ENCODE data around the gene LIPK.
"Not testable (repeated sequence)": the region's sequence is repeated elsewhere in the genome, so short reads cannot be mapped to it uniquely, and the experiment has no call there.

Gene LIPK, protein sequence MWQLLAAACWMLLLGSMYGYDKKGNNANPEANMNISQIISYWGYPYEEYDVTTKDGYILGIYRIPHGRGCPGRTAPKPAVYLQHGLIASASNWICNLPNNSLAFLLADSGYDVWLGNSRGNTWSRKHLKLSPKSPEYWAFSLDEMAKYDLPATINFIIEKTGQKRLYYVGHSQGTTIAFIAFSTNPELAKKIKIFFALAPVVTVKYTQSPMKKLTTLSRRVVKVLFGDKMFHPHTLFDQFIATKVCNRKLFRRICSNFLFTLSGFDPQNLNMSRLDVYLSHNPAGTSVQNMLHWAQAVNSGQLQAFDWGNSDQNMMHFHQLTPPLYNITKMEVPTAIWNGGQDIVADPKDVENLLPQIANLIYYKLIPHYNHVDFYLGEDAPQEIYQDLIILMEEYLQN

DNA sequence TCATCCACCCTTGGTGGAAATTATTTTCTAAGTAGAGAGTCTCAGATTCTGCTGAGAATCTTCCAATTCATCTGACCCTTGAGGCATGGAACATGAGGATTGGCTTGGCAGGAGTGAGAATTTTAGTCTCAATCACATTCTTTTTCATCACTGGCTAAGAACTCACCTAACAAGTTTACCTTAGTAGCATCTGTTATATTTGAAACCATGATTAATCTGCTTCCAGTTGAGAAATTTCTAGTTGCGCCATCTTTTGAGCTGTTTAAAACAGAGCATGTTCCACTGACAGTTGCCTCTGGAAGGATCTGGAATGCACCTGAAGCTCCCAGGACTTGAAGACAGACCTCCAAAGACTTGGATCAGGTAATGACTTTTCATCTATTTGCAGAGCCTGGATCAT is at the start of gene LIPK:
TSS of gene LIPK (plus strand) at position 292 of the 400 bp plus-strand sequence. CDS start 18,295 bp downstream, outside the sequence.
- no peak for DNase-seq (ENCODE audit: low spot score)

DNA sequence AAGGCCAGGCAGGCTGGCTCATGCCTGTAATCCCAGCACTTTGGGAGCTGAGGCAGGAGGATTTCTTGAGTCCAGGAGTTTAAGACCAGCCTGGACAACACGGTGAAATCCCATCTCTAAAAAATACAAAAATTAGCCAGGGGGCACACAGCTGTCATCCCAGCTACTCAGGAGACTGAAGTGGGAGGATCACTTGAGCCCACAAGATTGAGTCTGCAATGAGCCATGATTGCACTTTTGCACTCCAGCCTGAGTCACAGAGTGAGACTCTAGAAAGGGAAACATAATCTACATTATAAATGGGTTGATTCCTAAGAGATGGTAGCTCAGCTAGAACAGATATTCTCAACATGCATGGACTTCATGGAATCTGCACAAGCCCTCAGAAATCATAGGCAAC is 48.1 kb upstream of the LIPK start:
- no peak for DNase-seq (ENCODE audit: low spot score)

DNA sequence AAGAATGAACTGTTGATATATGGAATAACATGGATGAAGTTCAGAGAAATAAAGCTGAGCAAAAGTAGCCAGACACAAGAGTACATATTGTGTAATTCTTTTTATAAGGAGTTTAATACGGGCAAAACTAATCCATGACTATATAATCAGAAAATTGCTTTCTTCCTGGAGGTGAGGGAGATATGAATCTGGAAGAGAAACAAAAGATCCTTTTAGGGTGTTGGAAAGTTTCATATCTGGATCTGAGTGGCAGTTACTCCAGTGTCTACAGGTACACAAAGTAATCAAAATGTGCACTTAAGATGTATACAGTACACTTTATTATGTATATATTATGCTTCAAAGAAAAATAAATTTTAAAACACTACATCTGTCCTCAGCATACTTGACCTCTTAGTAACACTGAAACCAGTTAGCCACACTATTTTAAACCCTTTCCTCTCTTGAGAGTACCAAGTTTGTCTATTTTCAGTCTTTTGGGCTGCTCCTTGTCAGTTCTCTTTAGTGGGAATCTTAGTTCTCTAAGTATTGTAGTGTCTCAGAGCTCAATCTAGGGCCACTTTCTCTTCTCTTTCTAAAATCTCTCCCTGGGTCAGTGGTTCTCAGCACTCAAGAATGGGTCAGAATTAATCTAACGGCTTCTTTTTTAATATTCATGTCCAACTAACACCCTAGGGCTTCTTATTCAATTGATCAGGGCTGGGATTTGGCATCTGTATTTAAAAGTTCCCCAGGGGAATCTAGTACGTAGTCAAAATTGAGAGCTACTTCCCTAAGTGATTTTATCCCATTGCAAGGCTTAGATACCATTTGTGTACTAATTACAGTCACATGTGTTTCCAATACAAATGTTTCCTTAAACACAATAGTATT is 46.1 kb upstream of the LIPK start:
- DNase-seq (ENCODE audit: low spot score): no peak

DNA sequence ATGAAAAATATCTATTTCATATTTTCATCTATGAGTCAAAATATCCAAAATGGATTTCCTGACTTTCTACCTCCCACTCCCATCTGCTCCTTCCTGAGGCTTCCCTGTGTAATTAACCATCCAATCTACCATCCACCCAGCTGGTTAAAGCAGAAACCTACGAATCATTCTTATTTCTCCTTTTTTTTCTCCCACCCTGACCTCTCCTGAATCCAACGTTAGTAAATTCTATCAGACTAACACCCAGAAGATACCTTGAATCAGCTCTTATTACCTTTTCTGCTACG is 45.5 kb upstream of the LIPK start:
- DNase-seq (ENCODE audit: low spot score): no peak

DNA sequence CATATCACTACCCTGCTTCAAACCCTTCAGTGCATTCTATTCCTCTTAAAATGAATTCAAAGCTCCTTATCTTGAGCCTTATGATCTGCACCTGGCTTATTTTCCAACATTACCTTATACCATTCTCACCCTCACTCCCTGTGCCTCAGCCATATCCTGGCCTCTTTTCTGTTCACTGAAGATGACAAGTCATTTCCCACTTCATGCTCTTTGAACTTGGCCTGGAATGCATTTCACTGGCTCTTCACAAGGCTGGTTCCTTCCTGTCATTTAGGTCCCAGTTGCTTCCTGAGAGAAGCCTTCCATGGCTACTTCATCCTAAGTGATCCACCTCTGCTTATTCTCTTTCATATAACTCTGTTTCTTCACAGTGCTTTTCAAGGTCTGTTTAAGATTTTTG is 45.0 kb upstream of the LIPK start:
- DNase-seq (ENCODE audit: low spot score): no peak

DNA sequence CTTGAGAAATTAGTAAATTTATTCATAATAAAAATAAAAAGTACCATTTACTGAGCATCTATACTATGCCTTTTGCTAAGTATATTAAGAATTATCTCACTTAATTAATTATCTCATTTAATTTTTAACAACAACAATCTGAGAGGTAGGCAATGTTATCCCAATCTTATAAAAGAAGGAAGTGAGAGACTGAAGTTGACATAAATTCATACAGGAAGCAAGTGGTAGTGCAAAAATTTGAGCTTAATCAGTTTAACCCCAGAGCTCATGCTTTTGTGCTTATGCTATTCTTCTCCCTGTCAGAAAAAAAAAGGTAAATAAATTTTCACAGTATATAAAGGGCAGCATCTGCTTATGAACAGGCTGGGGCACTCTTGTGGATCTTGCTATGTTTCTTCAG is 44.5 kb upstream of the LIPK start:
- DNase-seq (ENCODE audit: low spot score): no peak

DNA sequence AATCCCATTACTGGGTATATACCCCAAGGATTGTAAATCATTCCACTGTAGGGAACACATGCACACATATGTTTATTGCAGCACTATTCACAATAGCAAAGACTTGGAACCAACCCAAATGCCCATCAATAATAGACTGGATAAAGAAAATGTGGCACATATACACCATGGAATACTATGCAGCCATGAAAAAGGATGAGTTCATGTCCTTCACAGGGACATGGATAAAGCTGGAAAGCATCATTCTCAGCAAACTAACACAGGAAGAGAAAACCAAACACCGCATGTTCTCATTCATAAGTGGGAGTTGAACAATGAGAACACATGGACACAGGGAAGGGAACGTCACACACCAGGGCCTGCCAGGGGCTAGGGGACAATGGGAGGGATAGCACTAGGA is 42.9 kb upstream of the LIPK start:
- DNase-seq (ENCODE audit: low spot score): not testable (repeated sequence)

DNA sequence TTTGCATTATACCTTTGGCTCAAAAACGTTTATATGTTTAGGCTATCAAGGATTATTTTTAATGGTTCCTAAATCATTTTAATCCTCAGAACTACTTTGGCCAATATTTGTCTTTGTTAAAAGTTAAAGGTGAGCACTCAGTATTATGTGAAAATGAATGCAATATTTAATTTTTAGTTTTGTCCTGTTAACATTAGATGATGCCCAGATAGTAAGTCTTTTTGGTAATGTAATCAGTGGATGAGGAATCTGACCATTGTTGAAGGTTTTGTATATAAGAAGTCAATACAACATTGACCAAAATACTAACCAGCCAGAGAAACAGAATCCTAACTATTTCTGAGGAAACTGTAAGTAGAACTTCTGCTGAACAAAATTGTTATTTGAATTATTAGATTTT is 41.9 kb upstream of the LIPK start, which contains the start of gene LIPF:
TSS of gene LIPF (plus strand) at position 301 of the 400 bp plus-strand sequence. CDS start 2,856 bp downstream, outside the sequence.
- no peak for DNase-seq (ENCODE audit: low spot score)

DNA sequence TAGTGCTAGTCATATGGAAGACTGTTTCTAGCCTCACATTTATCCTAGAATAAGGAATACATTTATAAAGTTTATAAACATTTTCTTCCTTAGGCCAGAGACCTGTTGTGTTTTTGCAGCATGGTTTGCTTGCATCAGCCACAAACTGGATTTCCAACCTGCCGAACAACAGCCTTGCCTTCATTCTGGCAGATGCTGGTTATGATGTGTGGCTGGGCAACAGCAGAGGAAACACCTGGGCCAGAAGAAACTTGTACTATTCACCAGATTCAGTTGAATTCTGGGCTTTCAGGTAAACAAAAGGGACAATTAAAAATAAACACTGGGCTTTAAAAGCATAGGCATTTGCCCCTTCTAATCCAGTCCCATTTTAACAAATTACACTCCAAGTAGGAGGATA is 37.6 kb upstream of the LIPK start:
- no peak for DNase-seq (ENCODE audit: low spot score)

DNA sequence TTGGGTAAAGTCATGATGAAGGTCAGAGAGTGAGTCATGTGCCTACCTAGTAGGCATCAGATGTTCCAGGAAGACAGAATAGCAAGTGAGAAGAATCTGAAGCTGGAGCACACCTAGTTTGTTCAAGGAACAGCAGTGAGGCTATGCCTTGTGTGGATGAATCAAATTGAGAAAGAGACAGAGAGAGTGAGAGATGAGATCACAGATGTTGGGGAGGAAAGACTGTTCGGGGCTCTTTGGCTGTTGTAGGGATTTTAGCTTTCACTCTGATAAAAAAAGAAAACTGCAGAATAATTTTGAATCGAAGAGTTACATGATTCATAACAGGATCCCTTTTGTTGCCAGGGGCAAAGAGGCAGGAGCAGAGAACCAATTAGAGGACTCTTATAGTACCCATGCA is 35.6 kb upstream of the LIPK start:
- DNase-seq (ENCODE audit: low spot score): no peak

DNA sequence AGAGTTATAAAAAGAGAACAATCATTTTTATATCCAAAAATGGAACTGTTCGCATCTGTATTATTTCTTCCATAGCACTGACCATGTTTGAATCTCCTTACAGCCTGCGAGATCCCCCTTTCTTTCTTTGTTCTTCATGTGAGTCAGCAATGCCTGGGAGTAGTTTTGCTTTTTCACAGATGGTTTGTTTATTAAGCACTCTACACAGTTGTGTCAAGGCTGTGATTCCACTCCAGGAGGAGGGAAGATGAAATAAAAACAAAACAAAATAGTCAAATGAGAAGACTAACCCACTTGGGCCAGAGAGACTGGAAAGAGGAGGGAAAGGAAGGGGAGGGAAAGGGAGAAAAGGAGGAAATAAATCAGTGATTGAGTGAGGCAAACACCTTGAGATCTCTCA is 34.0 kb upstream of the LIPK start:
- DNase-seq (ENCODE audit: low spot score): no peak

DNA sequence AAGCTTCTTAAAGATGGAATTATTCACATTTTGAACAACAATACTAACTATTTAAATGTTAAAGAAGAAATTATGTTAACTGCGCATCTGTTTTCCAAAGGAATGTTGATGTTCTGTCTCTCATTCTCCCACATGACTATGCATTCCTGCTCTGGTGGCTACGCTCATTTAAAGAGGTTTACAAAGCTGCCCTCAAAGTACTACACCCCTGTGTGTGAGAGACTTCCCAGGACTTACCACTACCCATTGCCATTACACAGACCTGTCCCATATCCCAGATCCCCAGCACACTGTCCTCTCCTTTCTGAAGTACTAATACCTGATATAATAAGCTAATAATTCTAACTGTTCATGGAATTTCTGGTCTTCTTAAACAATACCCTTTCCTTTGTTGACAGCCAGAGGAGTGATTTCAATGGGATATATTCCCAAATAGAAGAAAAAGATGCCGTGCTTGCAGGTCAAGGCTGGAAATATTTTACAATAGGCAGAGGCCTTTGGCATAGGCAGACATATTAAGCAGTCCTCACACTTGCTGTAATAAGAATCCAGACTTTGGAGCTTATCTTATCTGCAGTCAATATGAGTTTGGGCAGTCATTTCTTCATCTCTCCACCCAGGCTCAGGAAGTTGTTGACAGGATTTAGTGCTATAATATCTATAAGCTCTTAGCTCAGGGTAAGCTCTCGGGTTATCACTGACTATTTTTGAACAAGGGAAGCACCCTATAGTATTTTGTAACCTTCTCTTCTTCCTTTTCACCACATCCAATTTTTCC is 29.6 kb upstream of the LIPK start:
- DNase-seq (ENCODE audit: low spot score): no peak

DNA sequence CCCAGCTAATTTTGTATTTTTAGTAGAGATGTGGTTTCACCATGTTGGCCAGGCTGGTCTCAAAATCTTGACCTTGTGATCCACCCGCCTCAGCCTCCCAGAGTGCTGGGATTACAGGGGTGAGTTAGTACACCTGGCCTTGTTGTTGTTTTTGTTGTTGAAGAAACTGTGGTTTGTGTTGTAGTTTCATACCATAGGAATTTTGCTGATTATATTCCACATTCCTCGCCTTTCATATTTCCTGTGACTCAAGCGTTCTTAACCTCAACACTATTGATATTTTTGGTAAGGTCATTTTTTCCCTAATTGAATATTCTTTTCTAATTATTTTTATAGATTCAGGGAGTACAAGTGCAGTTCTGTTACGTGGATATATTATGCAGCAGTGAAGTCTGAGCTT is 25.1 kb upstream of the LIPK start:
- DNase-seq (ENCODE audit: low spot score): no peak

DNA sequence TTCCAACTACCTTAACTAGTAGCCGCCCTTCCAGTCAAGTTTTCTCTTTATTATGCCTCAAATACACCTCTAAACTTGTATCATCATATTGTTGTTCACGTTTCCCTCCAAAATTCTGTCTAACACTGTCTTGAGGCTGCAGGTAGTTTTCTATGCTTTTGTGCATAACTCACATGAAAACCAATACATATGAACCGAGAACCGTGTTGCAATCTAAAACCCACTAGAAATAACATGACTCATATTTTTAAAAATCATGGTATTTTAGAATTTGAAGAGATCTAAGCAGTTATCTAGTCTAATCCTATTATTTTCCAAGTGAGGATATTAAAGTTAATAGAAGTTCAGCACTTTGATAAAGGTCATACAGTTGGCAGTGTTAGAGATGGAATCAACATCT is 23.6 kb upstream of the LIPK start:
- no peak for DNase-seq (ENCODE audit: low spot score)

DNA sequence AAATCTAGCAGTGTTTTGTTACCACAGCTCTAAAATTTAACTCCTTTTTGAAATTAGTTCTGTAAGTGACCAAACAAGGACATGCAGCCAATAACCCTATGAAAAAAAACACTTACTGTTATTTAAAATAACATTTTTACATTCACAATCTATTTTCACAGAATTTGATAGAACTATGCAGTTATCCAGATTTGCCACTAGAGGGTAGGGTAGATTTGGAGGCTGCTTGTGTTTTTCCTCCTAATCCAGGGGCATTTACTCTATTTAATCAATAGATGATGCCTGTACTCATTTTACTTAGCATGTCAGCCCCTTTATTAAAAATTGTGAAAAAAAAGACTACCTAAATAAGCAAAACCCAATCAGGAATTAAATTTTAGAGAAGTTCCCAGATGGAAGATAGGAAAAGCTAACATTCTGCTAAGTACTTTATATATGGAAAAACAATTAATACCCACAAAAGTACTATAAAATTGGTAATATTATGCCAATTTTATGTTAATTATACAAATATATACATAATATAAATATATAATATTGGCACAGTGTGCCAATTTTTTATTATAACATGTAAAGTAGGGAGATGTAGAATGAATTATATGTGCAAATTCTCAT is 18.1 kb upstream of the LIPK start:
- peak; percentile 29 for DNase-seq (ENCODE audit: low spot score)

DNA sequence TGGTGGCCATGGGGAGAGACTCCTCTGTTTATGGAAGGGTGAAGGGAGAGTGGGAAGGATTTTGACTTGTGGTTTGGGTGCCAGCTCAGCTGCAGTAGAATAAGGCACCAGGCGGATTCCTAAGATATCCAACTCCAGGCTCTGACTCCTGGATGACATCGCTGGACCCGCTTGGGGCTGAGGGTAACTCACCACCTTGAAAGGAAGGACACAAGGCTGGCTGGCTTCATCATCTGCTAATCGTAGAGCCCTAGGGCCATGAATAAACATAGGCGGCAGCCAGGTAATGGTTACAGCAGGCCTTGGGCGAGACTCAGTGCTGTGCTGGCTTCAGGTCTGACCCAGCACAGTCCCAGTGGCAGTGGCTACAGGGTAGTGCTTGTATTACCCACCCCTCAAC is 16.7 kb upstream of the LIPK start:
- DNase-seq (ENCODE audit: low spot score): no peak

DNA sequence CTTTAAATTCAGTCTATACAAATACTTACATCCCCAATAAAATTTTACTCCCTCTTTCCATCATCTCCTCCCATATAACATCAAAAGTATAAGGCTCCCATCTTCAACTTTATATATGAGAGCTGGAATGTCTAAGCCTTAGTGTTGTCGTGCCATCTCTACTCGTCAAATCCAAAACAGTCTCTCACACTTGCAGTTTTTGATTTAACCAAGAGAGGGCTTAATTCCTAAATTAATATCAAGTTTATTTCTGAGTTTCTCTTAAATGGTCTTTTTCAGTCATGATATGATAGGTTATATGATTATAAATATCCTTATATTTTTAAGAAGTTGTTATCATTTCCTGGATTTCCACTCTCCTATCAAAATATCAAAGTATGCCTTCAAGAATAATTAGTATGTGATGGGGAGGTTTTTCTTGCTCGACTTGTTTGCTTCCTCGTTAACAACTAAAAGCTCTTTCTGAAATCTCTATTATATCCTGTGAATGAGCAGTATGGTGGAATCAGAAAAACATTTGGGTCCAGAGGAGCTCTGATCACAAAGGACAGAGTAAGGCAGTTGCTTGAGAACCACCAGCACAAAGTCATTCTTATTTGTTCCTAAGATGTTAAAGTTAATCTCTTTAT is 12.5 kb upstream of the LIPK start:
- peak; percentile 13 for DNase-seq (ENCODE audit: low spot score)

DNA sequence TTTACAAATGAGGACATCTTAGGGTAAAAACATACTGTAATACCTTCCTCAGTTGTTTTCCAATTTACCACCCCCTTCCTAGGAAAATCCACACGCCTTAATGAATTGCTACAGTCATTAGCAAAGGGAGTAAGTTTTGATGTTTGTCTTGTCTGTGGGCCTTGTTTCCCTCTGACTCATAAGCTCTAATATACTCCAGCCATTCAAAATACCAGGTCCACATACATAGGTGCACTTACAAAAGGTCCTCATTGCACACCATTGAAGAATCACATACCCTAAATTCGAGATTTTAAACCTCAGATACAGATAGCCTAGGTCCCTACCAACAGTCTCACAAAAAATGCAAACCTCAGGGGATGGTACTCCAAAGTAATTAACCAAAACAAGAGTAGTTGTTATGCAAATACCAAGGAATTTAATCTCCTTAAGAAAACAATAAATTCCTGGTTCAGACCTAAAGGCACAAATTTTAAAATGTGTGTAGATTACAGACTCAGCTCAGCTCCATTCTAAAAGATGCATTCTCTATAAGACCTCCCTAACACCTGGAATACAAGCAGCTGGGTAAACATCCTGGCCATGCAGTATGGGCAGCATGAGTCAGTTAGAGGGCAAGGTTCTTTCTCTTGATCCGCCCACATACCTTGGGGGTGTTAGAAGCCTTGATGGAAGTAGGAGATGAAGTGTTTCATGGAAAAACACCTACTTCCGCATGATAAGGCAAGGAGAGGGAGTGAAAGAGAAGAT is 3.0 kb upstream of the LIPK start:
- DNase-seq (ENCODE audit: low spot score): no peak

DNA sequence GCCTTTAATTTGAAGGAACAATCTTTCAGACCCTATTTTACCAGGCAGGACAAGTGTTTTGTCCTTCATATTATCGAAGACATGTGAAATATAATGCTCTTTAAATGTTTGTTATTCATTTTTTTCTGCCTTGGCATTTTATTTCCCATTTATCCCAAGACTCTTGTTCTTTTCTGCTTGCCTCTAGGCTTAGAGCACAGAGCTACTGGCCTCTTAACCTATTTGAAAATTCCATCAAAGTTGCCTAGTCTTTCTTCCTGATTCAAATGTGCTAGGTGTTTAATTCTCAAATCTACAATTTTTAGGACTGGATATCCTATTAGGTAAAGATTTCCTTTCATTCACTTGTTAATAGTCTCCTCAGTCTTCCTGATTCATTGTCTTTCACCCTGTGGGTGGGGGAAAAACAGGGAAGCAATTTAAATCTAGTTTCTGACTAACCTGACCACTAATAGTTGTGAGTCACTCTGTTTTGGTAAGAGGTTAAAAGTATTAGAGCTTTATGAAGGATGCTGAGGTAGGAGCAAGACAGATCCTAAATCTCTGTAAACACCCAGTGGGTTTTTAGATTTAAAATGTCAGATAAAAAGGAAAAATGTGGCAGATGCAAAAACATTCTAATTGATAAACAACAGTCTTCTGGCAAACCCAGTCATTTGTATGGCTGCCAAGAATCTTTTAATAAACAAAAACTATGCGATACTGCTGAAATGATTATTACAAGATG is 1.5 kb downstream of the LIPK start:
- no peak for DNase-seq (ENCODE audit: low spot score)

DNA sequence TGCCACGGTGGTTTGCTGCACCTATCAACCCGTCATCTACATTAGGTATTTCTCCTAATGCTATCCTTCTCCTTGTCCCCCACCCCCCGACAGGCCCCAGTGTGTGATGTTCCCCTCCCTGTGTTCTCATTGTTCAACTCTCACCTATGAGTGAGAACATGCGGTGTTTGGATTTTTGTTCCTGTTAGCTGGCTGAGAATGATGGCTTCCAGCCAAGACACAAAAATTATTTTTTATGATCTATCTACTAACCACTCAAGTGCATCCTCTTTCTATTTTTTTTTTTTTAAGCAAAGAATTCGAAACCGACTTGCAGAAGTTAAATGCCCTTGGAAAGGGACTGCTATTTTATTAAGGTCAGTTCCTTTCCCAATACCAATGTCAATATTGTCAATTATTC is 3.3 kb downstream of the LIPK start:
- DNase-seq (ENCODE audit: low spot score): not testable (repeated sequence)
